Measurements from ENCODE around the gene SPPL3. TPM values are rescaled to one million over a fixed set of nuclear protein-coding genes. Genes with fewer than 3 reads are reported as not detected.
"Not testable (repeated sequence)": the region's sequence is repeated elsewhere in the genome, so short reads cannot be mapped to it uniquely, and the experiment has no call there.

The SPPL3 gene
- total RNA-seq, 1 donor from 2014 or later: 26.8 TPM

- Histone ChIP-seq H3K9me3 (replicated peaks) (no peaks in the 10 kb centered on the region), H3K4me3 (no peak overlapping the region), H3K27me3 (ENCODE audit: low read depth) (no peaks in the 10 kb centered on the region), H3K36me3 (peaks cover 39% of the 10 kb centered on the region), H3K27ac (replicated peaks) (no peak overlapping the region), H3K4me1 (no peaks in the 10 kb centered on the region)
- TF ChIP-seq CTCF (IDR thresholded peaks at IDR 0.05; ENCODE audit: borderline replicate concordance): no peak
- intact Hi-C loops (cut with micrococcal nuclease): no loop called here
- no peak for DNase-seq
These were observed 170.6 kb downstream of the SPPL3 start for GRCh38 chr12:120733574-120733973.

- H3K9me3 ChIP-seq (replicated peaks); H3K27ac ChIP-seq (replicated peaks); intact Hi-C loops (cut with micrococcal nuclease); H3K27me3 ChIP-seq (ENCODE audit: low read depth); DNase-seq; H3K4me3 ChIP-seq; H3K4me1 ChIP-seq: not testable (repeated sequence)
- peaks cover 47% of the 10 kb centered on the region for H3K36me3 ChIP-seq
These were observed 172.0 kb downstream of the SPPL3 start for GRCh38 chr12:120732198-120732597.

GRCh38 chr12:120726961-120727360 is 177.2 kb downstream of the SPPL3 start:
- TF ChIP-seq CTCF (IDR thresholded peaks at IDR 0.05; ENCODE audit: borderline replicate concordance): no peak
- no peak for DNase-seq
- Histone ChIP-seq H3K4me1 (peaks cover 28% of the 10 kb centered on the region), H3K9me3 (replicated peaks) (no peaks in the 10 kb centered on the region), H3K4me3 (peak overlapping the region; percentile 95), H3K36me3 (peaks cover 69% of the 10 kb centered on the region), H3K27ac (replicated peaks) (peak overlapping the region; percentile 92), H3K27me3 (ENCODE audit: low read depth) (no peaks in the 10 kb centered on the region)
- intact Hi-C loops (cut with micrococcal nuclease): no loop called here

- H3K9me3 ChIP-seq (replicated peaks): no peaks in the 10 kb centered on the region
- peak overlapping the region; percentile 95 for H3K4me3 ChIP-seq
- intact Hi-C loops (cut with micrococcal nuclease): no loop called here
- no peaks in the 10 kb centered on the region for H3K27me3 ChIP-seq (ENCODE audit: low read depth)
- TF ChIP-seq CTCF (IDR thresholded peaks at IDR 0.05; ENCODE audit: borderline replicate concordance): no peak
- peaks cover 30% of the 10 kb centered on the region for H3K4me1 ChIP-seq
- H3K36me3 ChIP-seq: peaks cover 74% of the 10 kb centered on the region
- H3K27ac ChIP-seq (replicated peaks): peak overlapping the region; percentile 92
- DNase-seq: no peak
These were observed 177.7 kb downstream of the SPPL3 start for GRCh38 chr12:120726510-120726793.

GRCh38 chr12:120725659-120726509 is 178.3 kb downstream of the SPPL3 start, which contains the start of gene ACADS:
ACADS (plus strand) TSS chr12:120725826; CDS start chr12:120725886, 60 bp downstream.
- Histone ChIP-seq H3K27ac (replicated peaks) (peak within 1 kb of the TSS; percentile 92), H3K36me3 (peaks cover 77% of the 10 kb centered on the region), H3K27me3 (ENCODE audit: low read depth) (no peaks in the 10 kb centered on the region), H3K4me1 (peaks cover 36% of the 10 kb centered on the region), H3K4me3 (peak within 1 kb of the TSS; percentile 95), H3K9me3 (replicated peaks) (no peaks in the 10 kb centered on the region)
- DNase-seq: peak; percentile 92
- intact Hi-C loops (cut with micrococcal nuclease): no loop called here
- TF ChIP-seq CTCF (IDR thresholded peaks at IDR 0.05; ENCODE audit: borderline replicate concordance): peak; percentile 15

- Histone ChIP-seq H3K4me1 (peaks cover 42% of the 10 kb centered on the region), H3K27me3 (ENCODE audit: low read depth) (no peaks in the 10 kb centered on the region), H3K4me3 (peak overlapping the region; percentile 95), H3K9me3 (replicated peaks) (no peaks in the 10 kb centered on the region), H3K27ac (replicated peaks) (peak overlapping the region; percentile 92), H3K36me3 (peaks cover 77% of the 10 kb centered on the region)
- intact Hi-C loops (cut with micrococcal nuclease): no loop called here
- no peak for DNase-seq
- TF ChIP-seq CTCF (IDR thresholded peaks at IDR 0.05; ENCODE audit: borderline replicate concordance): no peak
These were observed 179.0 kb downstream of the SPPL3 start for GRCh38 chr12:120725151-120725658.

Measured in left ventricle myocardium inferior (tissue), 1 donor.